OCI-LY3 (cell line): ENCODE data around the gene HAUS3.

Source experiments
- CTCF ChIP-seq: fragments of 200-600, 300-600 bp; sonication (generic); IDR thresholded peaks from 2 replicates; pipeline ENCODE4 v1.5.1; 2014; ENCODE audit warnings: antibody characterized with exemption, low read length, low read depth
- EZH2phosphoT487 ChIP-seq: fragments of 200-600 bp; shearing (Covaris generic); IDR thresholded peaks from 2 replicates; pipeline ENCODE4 v1.6.1; 2018; ENCODE audit warnings: antibody characterized with exemption, mixed run types, low read depth

- TF ChIP-seq CTCF (no peak), EZH2phosphoT487 (no peak)
These were observed 22.0 kb upstream of the HAUS3 start for GRCh38 chr4:2263926-2264321.
